ENCODE measurements around the gene C1R.
A peak's percentile ranks its signal among the peaks of the same experiment; 100 is the strongest.

The C1R gene

GRCh38 chr12:7092229-7092985 lies at the start of gene C1R:
Gene C1R (minus strand): TSS chr12:7092445. CDS start chr12:7092388, 57 bp downstream.
- no peaks in the 10 kb centered on the region for H3K36me3 ChIP-seq (ENCODE audit: insufficient read depth, low read length)
- H3K9me3 ChIP-seq (ENCODE audit: control insufficient read depth, insufficient read depth, low read length), result no peaks in the 10 kb centered on the region
- peaks cover 20% of the 10 kb centered on the region for H3K4me1 ChIP-seq (ENCODE audit: insufficient read depth, low read length)
- peak within 1 kb of the TSS; percentile 38 for H3K9ac ChIP-seq (ENCODE audit: low read depth, low read length)

GRCh38 chr12:7141351-7142005 lies 49.2 kb upstream of the C1R start:
- H3K9ac ChIP-seq (ENCODE audit: low read depth, low read length), result no peak overlapping the region
- H3K4me1 ChIP-seq (ENCODE audit: insufficient read depth, low read length), result peaks cover 10% of the 10 kb centered on the region; the same call in 1 of the 2 replicates
- no peaks in the 10 kb centered on the region for H3K9me3 ChIP-seq (ENCODE audit: control insufficient read depth, insufficient read depth, low read length)
- H3K36me3 ChIP-seq (ENCODE audit: insufficient read depth, low read length), result 0 out of 2 replicates have a peak, but pooled peaks cover 6% of the 10 kb centered on the region

GRCh38 chr12:7139200-7139599 lies 47.0 kb upstream of the C1R start:
- Histone ChIP-seq H3K36me3 (ENCODE audit: insufficient read depth, low read length) (0 out of 2 replicates have a peak, but pooled peaks cover 10% of the 10 kb centered on the region), H3K9me3 (ENCODE audit: control insufficient read depth, insufficient read depth, low read length) (no peaks in the 10 kb centered on the region), H3K4me1 (ENCODE audit: insufficient read depth, low read length) (no peaks in the 10 kb centered on the region), H3K9ac (ENCODE audit: low read depth, low read length) (no peak overlapping the region)

GRCh38 chr12:7137908-7138307 lies 45.7 kb upstream of the C1R start:
- no peaks in the 10 kb centered on the region for H3K9me3 ChIP-seq (ENCODE audit: control insufficient read depth, insufficient read depth, low read length)
- 0 out of 2 replicates have a peak, but pooled peaks cover 6% of the 10 kb centered on the region for H3K36me3 ChIP-seq (ENCODE audit: insufficient read depth, low read length)
- H3K4me1 ChIP-seq (ENCODE audit: insufficient read depth, low read length), result no peaks in the 10 kb centered on the region
- H3K9ac ChIP-seq (ENCODE audit: low read depth, low read length), result no peak overlapping the region

- Histone ChIP-seq H3K9me3 (ENCODE audit: control insufficient read depth, insufficient read depth, low read length) (no peaks in the 10 kb centered on the region), H3K9ac (ENCODE audit: low read depth, low read length) (no peak overlapping the region), H3K36me3 (ENCODE audit: insufficient read depth, low read length) (0 out of 2 replicates have a peak, but pooled peaks cover 6% of the 10 kb centered on the region), H3K4me1 (ENCODE audit: insufficient read depth, low read length) (no peaks in the 10 kb centered on the region)
Observed at GRCh38 chr12:7136676-7137075, 44.4 kb upstream of the C1R start.

- Histone ChIP-seq H3K4me1 (ENCODE audit: insufficient read depth, low read length) (no peaks in the 10 kb centered on the region), H3K9ac (ENCODE audit: low read depth, low read length) (no peak overlapping the region), H3K9me3 (ENCODE audit: control insufficient read depth, insufficient read depth, low read length) (no peaks in the 10 kb centered on the region), H3K36me3 (ENCODE audit: insufficient read depth, low read length) (0 out of 2 replicates have a peak, but pooled peaks cover 6% of the 10 kb centered on the region)
Observed at GRCh38 chr12:7136071-7136470, 43.8 kb upstream of the C1R start.

GRCh38 chr12:7134396-7135166 lies 42.3 kb upstream of the C1R start:
- H3K4me1 ChIP-seq (ENCODE audit: insufficient read depth, low read length), result no peaks in the 10 kb centered on the region
- H3K9me3 ChIP-seq (ENCODE audit: control insufficient read depth, insufficient read depth, low read length), result no peaks in the 10 kb centered on the region
- 0 out of 2 replicates have a peak, but pooled peaks cover 6% of the 10 kb centered on the region for H3K36me3 ChIP-seq (ENCODE audit: insufficient read depth, low read length)
- no peak overlapping the region for H3K9ac ChIP-seq (ENCODE audit: low read depth, low read length)

- 0 out of 2 replicates have a peak, but pooled peaks cover 4% of the 10 kb centered on the region for H3K36me3 ChIP-seq (ENCODE audit: insufficient read depth, low read length)
- H3K9ac ChIP-seq (ENCODE audit: low read depth, low read length), result peak overlapping the region; percentile 79; the same call in 1 of the 2 replicates
- peaks cover 15% of the 10 kb centered on the region for H3K4me1 ChIP-seq (ENCODE audit: insufficient read depth, low read length)
- no peaks in the 10 kb centered on the region for H3K9me3 ChIP-seq (ENCODE audit: control insufficient read depth, insufficient read depth, low read length)
Observed at GRCh38 chr12:7131502-7131866, 39.2 kb upstream of the C1R start.

GRCh38 chr12:7130701-7131501 lies 38.7 kb upstream of the C1R start:
- H3K36me3 ChIP-seq (ENCODE audit: insufficient read depth, low read length), result no peaks in the 10 kb centered on the region
- no peaks in the 10 kb centered on the region for H3K9me3 ChIP-seq (ENCODE audit: control insufficient read depth, insufficient read depth, low read length)
- peak overlapping the region; percentile 79 for H3K9ac ChIP-seq (ENCODE audit: low read depth, low read length)
- H3K4me1 ChIP-seq (ENCODE audit: insufficient read depth, low read length), result peaks cover 15% of the 10 kb centered on the region

- Histone ChIP-seq H3K36me3 (ENCODE audit: insufficient read depth, low read length) (no peaks in the 10 kb centered on the region), H3K4me1 (ENCODE audit: insufficient read depth, low read length) (peaks cover 15% of the 10 kb centered on the region), H3K9ac (ENCODE audit: low read depth, low read length) (peak within 1 kb of the TSS; percentile 79), H3K9me3 (ENCODE audit: control insufficient read depth, insufficient read depth, low read length) (no peaks in the 10 kb centered on the region)
Observed at GRCh38 chr12:7129872-7130691, 37.8 kb upstream of the C1R start, which contains the start of gene CLSTN3. Gene CLSTN3 (plus strand): TSS chr12:7130371. CDS start chr12:7130649, 278 bp downstream.

GRCh38 chr12:7129287-7129871 lies 37.1 kb upstream of the C1R start:
- peak overlapping the region; percentile 79 for H3K9ac ChIP-seq (ENCODE audit: low read depth, low read length)
- H3K36me3 ChIP-seq (ENCODE audit: insufficient read depth, low read length), result no peaks in the 10 kb centered on the region
- no peaks in the 10 kb centered on the region for H3K9me3 ChIP-seq (ENCODE audit: control insufficient read depth, insufficient read depth, low read length)
- H3K4me1 ChIP-seq (ENCODE audit: insufficient read depth, low read length), result peaks cover 15% of the 10 kb centered on the region

GRCh38 chr12:7128681-7129286 lies 36.5 kb upstream of the C1R start, which contains the start of gene RBP5:
Gene RBP5 (minus strand): TSS chr12:7128889. CDS start chr12:7128775, 114 bp downstream.
- no peaks in the 10 kb centered on the region for H3K36me3 ChIP-seq (ENCODE audit: insufficient read depth, low read length)
- no peaks in the 10 kb centered on the region for H3K9me3 ChIP-seq (ENCODE audit: control insufficient read depth, insufficient read depth, low read length)
- H3K4me1 ChIP-seq (ENCODE audit: insufficient read depth, low read length), result peaks cover 15% of the 10 kb centered on the region
- peak within 1 kb of the TSS; percentile 79 for H3K9ac ChIP-seq (ENCODE audit: low read depth, low read length)
